ENCODE measurements around the gene TTC7B.
"Not testable (repeated sequence)": the region's sequence is repeated elsewhere in the genome, so short reads cannot be mapped to it uniquely, and the experiment has no call there.

TTC7B gene

DNA sequence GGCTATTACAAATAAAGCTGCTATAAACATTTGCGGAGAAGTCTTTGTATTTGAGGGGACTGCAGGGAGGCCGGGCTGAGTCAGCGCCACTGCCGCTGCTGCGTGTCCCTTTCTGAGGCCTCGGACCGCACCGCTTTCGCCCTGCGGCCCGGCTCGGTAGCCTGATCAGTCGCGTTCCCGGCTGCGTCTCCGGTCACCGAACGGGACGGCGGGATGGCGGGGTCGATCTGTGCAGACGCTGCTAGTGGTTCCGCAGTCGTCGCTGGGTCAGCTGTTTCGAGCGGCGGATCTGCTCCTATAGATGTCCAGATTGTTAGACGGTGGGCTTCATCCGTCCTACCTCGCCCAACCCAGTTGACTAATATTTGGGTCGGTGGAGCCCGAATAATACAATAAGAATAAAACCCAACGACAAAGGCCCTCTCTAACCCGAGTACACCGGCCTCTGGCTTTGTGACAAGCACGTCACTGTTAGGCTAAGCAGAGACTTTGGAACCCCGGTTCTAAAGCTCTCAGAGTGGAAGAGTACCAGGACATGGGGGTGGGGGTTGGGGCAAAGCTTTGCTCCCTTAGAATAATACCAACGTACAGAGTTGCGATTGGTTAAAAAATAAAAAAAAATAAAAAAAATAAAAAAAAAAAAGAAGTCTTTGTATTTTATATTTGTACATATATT lies 290.7 kb downstream of the TTC7B start:
- DNase-seq (ENCODE audit: low spot score), result not testable (repeated sequence)

DNA sequence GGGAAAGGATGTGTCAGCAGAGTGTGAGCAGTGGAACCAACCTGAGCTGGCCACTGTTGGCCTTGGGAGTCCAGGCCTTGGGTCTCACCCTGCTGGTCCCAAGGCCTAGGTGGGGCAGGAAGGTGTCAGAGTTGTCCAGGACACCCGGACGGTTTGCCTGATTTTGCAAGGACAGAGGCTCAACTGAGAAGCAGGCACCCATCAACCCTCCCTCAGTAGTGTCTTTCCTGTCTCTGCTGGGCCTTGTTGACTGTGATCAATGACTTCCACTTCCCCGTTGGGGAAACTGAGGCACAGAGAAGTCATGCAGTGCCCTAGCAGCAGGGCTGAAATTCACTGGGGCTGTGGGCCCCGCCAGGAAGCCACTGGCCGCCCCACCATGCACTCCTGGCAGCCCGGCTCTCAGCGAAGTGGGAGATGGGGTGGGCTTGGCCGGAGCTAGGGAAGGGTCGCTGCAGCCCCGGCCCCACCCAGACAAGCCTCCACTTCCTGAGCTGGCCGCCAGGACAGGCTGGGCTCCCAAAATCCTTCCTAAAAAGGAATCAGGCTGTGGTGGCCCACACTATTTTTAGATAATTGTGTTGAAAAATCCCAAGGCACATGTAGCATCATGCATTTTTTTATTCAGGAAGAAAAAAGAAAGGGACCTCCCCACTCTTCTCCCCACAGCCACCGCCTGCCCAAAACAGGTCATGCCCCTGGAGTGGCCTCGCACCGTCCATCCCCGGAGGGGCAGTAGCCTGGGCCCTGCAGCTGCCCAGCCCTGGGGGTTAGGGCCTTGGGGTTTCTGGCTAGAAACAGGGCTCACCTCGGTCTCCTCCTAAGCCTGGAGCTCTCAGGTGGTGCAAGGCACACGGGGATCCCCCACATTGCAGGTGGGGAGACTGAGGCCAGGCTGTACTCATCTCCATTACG lies 292.0 kb downstream of the TTC7B start:
- no peak for DNase-seq (ENCODE audit: low spot score)

- peak; percentile 55 for DNase-seq (ENCODE audit: low spot score)
Observed at GRCh38 chr14:90523544-90523943, 292.7 kb downstream of the TTC7B start.

DNA sequence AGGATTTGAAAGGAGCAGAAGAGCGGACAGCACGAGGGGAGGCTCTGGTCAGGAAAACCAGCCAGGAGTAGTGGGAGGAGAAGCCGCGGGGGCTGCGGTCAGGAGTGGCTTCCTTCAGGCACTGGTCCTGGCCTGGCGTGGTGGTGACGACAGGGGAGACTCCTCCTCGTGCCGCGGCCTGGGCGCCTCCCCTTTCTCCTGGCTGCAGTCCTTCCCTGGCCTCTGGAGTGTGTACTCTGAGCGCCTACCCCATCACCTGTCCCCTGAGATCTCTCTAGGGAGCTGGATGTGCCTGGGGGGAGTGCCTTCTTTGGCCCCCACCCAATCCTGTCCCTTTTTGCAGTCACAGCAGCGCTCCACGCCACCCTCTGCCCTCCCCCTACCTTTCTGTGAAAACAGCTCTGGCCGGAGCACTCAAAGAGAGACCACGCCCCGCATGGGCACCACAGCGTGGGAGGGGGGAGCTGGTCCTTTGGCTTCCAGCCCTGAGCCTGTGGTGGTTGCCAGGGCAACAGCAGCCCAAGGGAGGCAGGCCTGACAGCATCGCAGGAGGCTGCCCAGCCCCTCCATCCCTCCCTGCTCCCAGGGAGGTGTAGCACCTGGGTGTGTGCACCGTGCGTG lies 293.5 kb downstream of the TTC7B start:
- peak; percentile 62 for DNase-seq (ENCODE audit: low spot score)

GRCh38 chr14:90521930-90522483 lies 294.2 kb downstream of the TTC7B start:
- no peak for DNase-seq (ENCODE audit: low spot score)

- no peak for DNase-seq (ENCODE audit: low spot score)
Observed at GRCh38 chr14:90521084-90521929, 294.9 kb downstream of the TTC7B start.

GRCh38 chr14:90520326-90520725 lies 295.9 kb downstream of the TTC7B start:
- no peak for DNase-seq (ENCODE audit: low spot score)

DNA sequence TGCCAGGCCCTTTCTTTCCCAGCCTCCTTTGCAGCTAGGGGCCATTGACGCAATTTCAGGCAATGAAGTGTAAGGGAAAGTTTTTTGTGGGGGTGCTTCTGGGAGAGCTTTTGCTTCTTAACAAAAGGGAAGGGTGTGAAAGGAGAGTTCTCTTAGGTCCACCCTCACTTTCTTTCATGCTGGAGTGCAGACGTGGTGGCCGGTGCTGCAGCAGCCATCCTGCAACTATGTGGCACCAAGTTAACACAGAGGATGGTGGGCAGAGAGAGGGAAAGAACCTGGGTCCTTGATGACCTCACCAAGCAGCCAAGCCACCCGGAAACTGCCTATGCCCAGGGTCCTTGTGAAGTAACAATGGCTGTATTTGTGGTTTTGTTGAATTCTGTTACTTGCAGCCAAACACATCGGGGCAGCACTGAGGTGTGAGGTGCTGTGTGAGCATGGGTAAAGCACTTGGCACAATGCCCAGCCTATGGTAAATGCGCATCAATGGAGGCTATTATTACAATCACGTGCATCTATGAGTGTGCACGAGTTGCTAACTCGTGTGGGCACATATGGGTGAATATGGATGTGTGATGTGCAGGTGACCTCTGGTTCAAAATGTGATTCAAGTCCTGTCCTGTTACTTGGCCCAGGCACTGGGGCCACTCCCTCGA lies 296.8 kb downstream of the TTC7B start:
- no peak for DNase-seq (ENCODE audit: low spot score)

DNA sequence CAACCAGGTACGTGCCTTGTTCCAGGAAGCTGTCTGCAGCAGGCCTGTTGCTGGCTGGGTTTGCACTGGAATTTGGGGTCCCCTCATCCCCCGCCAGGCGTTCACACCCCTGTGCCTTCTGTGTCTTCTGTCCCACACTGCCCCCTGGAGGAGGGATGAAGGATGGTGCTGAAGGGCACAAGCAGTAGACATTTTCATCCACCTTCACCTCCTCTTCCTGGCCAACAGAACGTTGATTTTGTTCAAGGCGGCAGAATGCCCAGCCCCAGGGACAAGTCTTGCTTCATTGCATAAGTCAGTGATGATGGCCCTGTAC lies 297.3 kb downstream of the TTC7B start:
- DNase-seq (ENCODE audit: low spot score), result peak; percentile 20

GRCh38 chr14:90518069-90518940 lies 297.9 kb downstream of the TTC7B start:
- no peak for DNase-seq (ENCODE audit: low spot score)

GRCh38 chr14:90517076-90517841 lies 299.0 kb downstream of the TTC7B start:
- DNase-seq (ENCODE audit: low spot score), result no peak

DNA sequence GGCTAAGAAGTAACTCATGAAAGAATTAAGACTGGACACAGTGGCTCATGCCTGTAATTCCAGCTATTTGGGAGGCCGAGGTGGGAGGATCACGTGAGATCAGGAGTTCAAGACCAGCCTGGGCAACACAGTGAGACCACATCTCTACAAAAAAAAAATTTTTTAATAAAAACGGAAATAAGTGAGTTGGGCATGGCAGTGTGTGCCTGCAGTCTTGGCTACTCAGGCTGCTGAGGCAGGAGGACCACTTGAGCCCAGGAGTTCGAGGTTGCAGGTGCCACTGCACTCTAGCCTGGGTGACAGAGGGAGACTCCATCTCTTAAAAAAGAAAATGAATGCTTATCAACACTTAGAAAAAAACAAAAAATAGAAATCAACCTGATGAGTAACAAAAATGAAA lies 301.7 kb downstream of the TTC7B start:
- no peak for DNase-seq (ENCODE audit: low spot score)

- DNase-seq (ENCODE audit: low spot score), result no peak
Observed at GRCh38 chr14:90514015-90514398, 302.2 kb downstream of the TTC7B start.

DNA sequence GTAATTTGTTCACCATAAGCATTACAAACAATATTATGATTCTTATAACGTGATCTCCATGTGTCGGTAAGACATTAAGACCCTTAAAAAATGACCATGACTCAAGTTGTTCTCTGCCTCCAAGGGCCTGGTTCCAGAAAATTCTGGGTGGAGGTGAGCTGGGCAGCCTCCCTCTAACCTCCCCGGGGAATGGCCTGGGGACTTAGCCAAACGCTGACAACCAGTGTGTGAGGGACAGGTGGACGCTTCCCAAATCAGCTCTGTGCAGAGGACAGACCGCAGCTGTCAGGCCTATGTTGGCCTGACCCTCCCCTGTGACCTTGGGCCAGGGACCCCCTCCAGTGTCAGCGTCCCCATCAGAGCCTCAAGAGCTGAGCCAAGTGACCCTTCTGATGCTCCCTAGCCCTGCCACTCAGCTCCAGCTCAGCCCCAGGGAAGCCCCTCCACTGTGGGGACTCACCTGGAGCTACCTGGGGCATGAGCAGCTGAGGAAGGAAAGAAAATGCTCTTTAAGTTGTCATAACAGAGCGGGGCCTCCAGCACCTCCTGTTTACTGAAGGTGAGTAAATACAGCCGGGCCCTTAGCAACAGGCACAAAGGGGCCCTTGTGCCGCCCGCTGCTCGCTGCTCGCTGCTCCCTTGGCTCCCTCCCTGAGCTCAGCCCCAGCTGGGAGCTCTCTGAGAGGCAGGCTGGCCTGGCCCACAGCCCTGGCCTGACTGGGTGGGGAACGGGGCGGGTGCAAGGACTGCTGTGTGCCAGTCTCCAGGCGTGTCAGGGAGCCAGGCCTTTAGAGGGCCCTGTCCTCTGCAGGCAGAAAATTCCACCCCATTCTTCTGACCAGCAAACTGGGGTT lies 302.8 kb downstream of the TTC7B start:
- DNase-seq (ENCODE audit: low spot score), result peak; percentile 62

GRCh38 chr14:90512329-90512991 lies 303.8 kb downstream of the TTC7B start:
- DNase-seq (ENCODE audit: low spot score), result no peak

DNA sequence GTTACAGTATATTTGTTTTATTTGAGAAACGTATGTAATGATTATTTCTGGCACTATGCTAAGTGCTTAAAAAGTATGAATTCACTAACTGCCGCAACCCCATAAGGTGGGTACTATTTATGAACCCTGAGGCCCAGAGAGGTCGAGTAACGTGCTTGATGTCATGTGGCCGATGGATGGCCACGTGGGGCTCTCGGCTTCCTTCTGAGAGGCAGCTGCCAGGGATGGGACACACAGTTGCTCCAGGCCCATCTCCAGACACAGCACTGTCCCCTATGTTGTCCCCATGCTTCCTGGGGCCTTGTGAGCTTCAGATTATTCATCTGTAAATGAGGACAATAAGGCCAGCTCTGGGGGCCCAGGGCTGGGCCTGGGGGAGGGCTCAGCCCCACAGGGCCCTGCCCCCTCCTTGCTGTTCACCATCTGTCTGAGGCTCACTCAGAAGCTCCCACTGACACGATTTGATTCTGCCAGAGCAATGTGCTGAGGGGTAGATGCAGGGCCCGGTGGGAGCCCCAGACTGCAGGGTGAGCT lies 304.4 kb downstream of the TTC7B start:
- no peak for DNase-seq (ENCODE audit: low spot score)

GRCh38 chr14:90511252-90511651 lies 305.0 kb downstream of the TTC7B start:
- no peak for DNase-seq (ENCODE audit: low spot score)

DNA sequence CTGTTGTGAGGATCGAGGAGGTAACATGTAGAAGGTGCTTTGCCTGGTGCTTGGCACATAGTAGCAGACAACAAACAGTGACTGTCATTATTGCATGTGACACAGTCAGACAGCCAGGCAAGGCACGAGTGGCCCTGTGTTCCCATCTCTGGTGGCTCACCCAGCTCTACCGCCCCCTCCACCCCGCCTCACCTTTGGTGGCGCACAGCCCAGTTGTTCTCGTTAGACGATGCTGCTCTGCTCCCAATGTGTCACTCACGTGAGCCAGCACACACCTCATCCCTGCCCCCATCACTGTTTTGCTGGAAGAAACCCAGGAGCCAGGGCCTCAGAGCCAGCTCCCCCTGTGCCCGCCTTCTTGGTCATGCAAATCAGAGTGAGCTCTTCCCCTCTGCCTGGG lies 306.1 kb downstream of the TTC7B start:
- peak; percentile 26 for DNase-seq (ENCODE audit: low spot score)

Data from kidney tubule cell (primary cell).